SK-N-SH (cell line): Measurements from ENCODE around the gene CHD1.

Source experiments
- CTCF ChIP-seq: fragments of 200-600 bp; sonication (generic); IDR thresholded peaks from 2 replicates; pipeline ENCODE4 v1.6.1; 2017; ENCODE audit warnings: antibody characterized with exemption, mild to moderate bottlenecking, moderate library complexity
- TCF12 ChIP-seq: IDR thresholded peaks from 2 replicates; pipeline ENCODE4 v1.4.0; 2012

- TF ChIP-seq TCF12, result no peak
- no peak for TF ChIP-seq CTCF
These were observed 37.2 kb downstream of the CHD1 start for GRCh38 chr5:98891591-98891990.
